Measurements from ENCODE around the gene UTP18. TPM values are rescaled to one million over a fixed set of nuclear protein-coding genes. Genes with fewer than 3 reads are reported as not detected.

The UTP18 gene
- total and polyA plus RNA-seq, 4 donors = 33.2 to 39.3 (median 38.1) TPM

GRCh38 chr17:51231999-51232398 is 28.3 kb upstream of the UTP18 start:
- Histone ChIP-seq H3K27ac (ENCODE audit: low read depth, low read length) (no peak overlapping the region), H3K27me3 (ENCODE audit: control insufficient read depth, insufficient read depth, low read length) (no peaks in the 10 kb centered on the region), H3K4me1 (ENCODE audit: control insufficient read depth, insufficient read depth, low read length) (no peaks in the 10 kb centered on the region), H3K36me3 (ENCODE audit: control insufficient read depth, insufficient read depth, low read length) (no peaks in the 10 kb centered on the region), H3K9me3 (ENCODE audit: control insufficient read depth, insufficient read depth, low read length) (no peaks in the 10 kb centered on the region), H3K4me3 (ENCODE audit: low read depth, low read length) (no peak overlapping the region)
- no peak for DNase-seq (ENCODE audit: low read depth in 4 of 6, low spot score in 6 of 6)
- no CpG with 5 or more reads among the region's 4 CpGs for WGBS (ENCODE audit: insufficient coverage)

- no CpG with 5 or more reads among the region's 6 CpGs for WGBS (ENCODE audit: insufficient coverage)
- no peaks in the 10 kb centered on the region for H3K9me3 ChIP-seq (ENCODE audit: control insufficient read depth, insufficient read depth, low read length)
- no peak overlapping the region for H3K27ac ChIP-seq (ENCODE audit: low read depth, low read length)
- DNase-seq (ENCODE audit: low read depth in 4 of 6, low spot score in 6 of 6) = no peak
- no peaks in the 10 kb centered on the region for H3K4me1 ChIP-seq (ENCODE audit: control insufficient read depth, insufficient read depth, low read length)
- no peaks in the 10 kb centered on the region for H3K27me3 ChIP-seq (ENCODE audit: control insufficient read depth, insufficient read depth, low read length)
- H3K4me3 ChIP-seq (ENCODE audit: low read depth, low read length) = no peak overlapping the region
- no peaks in the 10 kb centered on the region for H3K36me3 ChIP-seq (ENCODE audit: control insufficient read depth, insufficient read depth, low read length)
Measured at GRCh38 chr17:51234162-51234561, 26.2 kb upstream of the UTP18 start.

GRCh38 chr17:51238255-51238887 is 22.0 kb upstream of the UTP18 start:
- Histone ChIP-seq H3K36me3 (ENCODE audit: control insufficient read depth, insufficient read depth, low read length) (peaks cover 2% of the 10 kb centered on the region), H3K9me3 (ENCODE audit: control insufficient read depth, insufficient read depth, low read length) (no peaks in the 10 kb centered on the region), H3K27me3 (ENCODE audit: control insufficient read depth, insufficient read depth, low read length) (no peaks in the 10 kb centered on the region), H3K4me1 (ENCODE audit: control insufficient read depth, insufficient read depth, low read length) (no peaks in the 10 kb centered on the region), H3K27ac (ENCODE audit: low read depth, low read length) (no peak overlapping the region), H3K4me3 (ENCODE audit: low read depth, low read length) (no peak overlapping the region)
- 100% methylated on average over 3 of the region's 6 CpGs for WGBS (ENCODE audit: insufficient coverage)
- no peak for DNase-seq (ENCODE audit: low read depth in 4 of 6, low spot score in 6 of 6)

- no CpG with 5 or more reads among the region's 2 CpGs for WGBS (ENCODE audit: insufficient coverage)
- Histone ChIP-seq H3K27ac (ENCODE audit: low read depth, low read length) (no peak overlapping the region), H3K9me3 (ENCODE audit: control insufficient read depth, insufficient read depth, low read length) (no peaks in the 10 kb centered on the region), H3K4me1 (ENCODE audit: control insufficient read depth, insufficient read depth, low read length) (no peaks in the 10 kb centered on the region), H3K27me3 (ENCODE audit: control insufficient read depth, insufficient read depth, low read length) (no peaks in the 10 kb centered on the region), H3K4me3 (ENCODE audit: low read depth, low read length) (no peak overlapping the region), H3K36me3 (ENCODE audit: control insufficient read depth, insufficient read depth, low read length) (peaks cover 2% of the 10 kb centered on the region)
- DNase-seq (ENCODE audit: low read depth in 4 of 6, low spot score in 6 of 6) = no peak
Measured at GRCh38 chr17:51240275-51240674, 20.1 kb upstream of the UTP18 start.

GRCh38 chr17:51244041-51244440 is 16.3 kb upstream of the UTP18 start:
- Histone ChIP-seq H3K27ac (ENCODE audit: low read depth, low read length) (no peak overlapping the region), H3K27me3 (ENCODE audit: control insufficient read depth, insufficient read depth, low read length) (no peaks in the 10 kb centered on the region), H3K4me3 (ENCODE audit: low read depth, low read length) (no peak overlapping the region), H3K4me1 (ENCODE audit: control insufficient read depth, insufficient read depth, low read length) (no peaks in the 10 kb centered on the region), H3K36me3 (ENCODE audit: control insufficient read depth, insufficient read depth, low read length) (peaks cover 2% of the 10 kb centered on the region), H3K9me3 (ENCODE audit: control insufficient read depth, insufficient read depth, low read length) (no peaks in the 10 kb centered on the region)
- 91% methylated on average over 3 of the region's 4 CpGs for WGBS (ENCODE audit: insufficient coverage)
- no peak for DNase-seq (ENCODE audit: low read depth in 4 of 6, low spot score in 6 of 6)

- H3K9me3 ChIP-seq (ENCODE audit: control insufficient read depth, insufficient read depth, low read length) = no peaks in the 10 kb centered on the region
- no peaks in the 10 kb centered on the region for H3K27me3 ChIP-seq (ENCODE audit: control insufficient read depth, insufficient read depth, low read length)
- H3K4me1 ChIP-seq (ENCODE audit: control insufficient read depth, insufficient read depth, low read length) = no peaks in the 10 kb centered on the region
- no CpG with 5 or more reads among the region's 1 CpG for WGBS (ENCODE audit: insufficient coverage)
- peaks cover 2% of the 10 kb centered on the region for H3K36me3 ChIP-seq (ENCODE audit: control insufficient read depth, insufficient read depth, low read length)
- H3K27ac ChIP-seq (ENCODE audit: low read depth, low read length) = no peak overlapping the region
- no peak for DNase-seq (ENCODE audit: low read depth in 4 of 6, low spot score in 6 of 6)
- H3K4me3 ChIP-seq (ENCODE audit: low read depth, low read length) = no peak overlapping the region
Measured at GRCh38 chr17:51245535-51245934, 14.8 kb upstream of the UTP18 start.

GRCh38 chr17:51250314-51250840 is 10.0 kb upstream of the UTP18 start:
- H3K27me3 ChIP-seq (ENCODE audit: control insufficient read depth, insufficient read depth, low read length) = no peaks in the 10 kb centered on the region
- no peak for DNase-seq (ENCODE audit: low read depth in 4 of 6, low spot score in 6 of 6)
- no peaks in the 10 kb centered on the region for H3K4me1 ChIP-seq (ENCODE audit: control insufficient read depth, insufficient read depth, low read length)
- peaks cover 9% of the 10 kb centered on the region for H3K36me3 ChIP-seq (ENCODE audit: control insufficient read depth, insufficient read depth, low read length)
- H3K27ac ChIP-seq (ENCODE audit: low read depth, low read length) = no peak overlapping the region
- no peaks in the 10 kb centered on the region for H3K9me3 ChIP-seq (ENCODE audit: control insufficient read depth, insufficient read depth, low read length)
- no CpG with 5 or more reads among the region's 3 CpGs for WGBS (ENCODE audit: insufficient coverage)
- no peak overlapping the region for H3K4me3 ChIP-seq (ENCODE audit: low read depth, low read length)

GRCh38 chr17:51251010-51251409 is 9.3 kb upstream of the UTP18 start:
- DNase-seq (ENCODE audit: low read depth in 4 of 6, low spot score in 6 of 6) = no peak
- peaks cover 9% of the 10 kb centered on the region for H3K36me3 ChIP-seq (ENCODE audit: control insufficient read depth, insufficient read depth, low read length)
- H3K4me1 ChIP-seq (ENCODE audit: control insufficient read depth, insufficient read depth, low read length) = no peaks in the 10 kb centered on the region
- no peaks in the 10 kb centered on the region for H3K27me3 ChIP-seq (ENCODE audit: control insufficient read depth, insufficient read depth, low read length)
- H3K27ac ChIP-seq (ENCODE audit: low read depth, low read length) = no peak overlapping the region
- no peaks in the 10 kb centered on the region for H3K9me3 ChIP-seq (ENCODE audit: control insufficient read depth, insufficient read depth, low read length)
- no peak overlapping the region for H3K4me3 ChIP-seq (ENCODE audit: low read depth, low read length)

- Histone ChIP-seq H3K4me3 (ENCODE audit: low read depth, low read length) (no peak overlapping the region), H3K4me1 (ENCODE audit: control insufficient read depth, insufficient read depth, low read length) (peaks cover 9% of the 10 kb centered on the region), H3K36me3 (ENCODE audit: control insufficient read depth, insufficient read depth, low read length) (peaks cover 9% of the 10 kb centered on the region), H3K9me3 (ENCODE audit: control insufficient read depth, insufficient read depth, low read length) (no peaks in the 10 kb centered on the region), H3K27ac (ENCODE audit: low read depth, low read length) (no peak overlapping the region), H3K27me3 (ENCODE audit: control insufficient read depth, insufficient read depth, low read length) (no peaks in the 10 kb centered on the region)
- no peak for DNase-seq (ENCODE audit: low read depth in 4 of 6, low spot score in 6 of 6)
- 100% methylated on average over 2 of the region's 6 CpGs for WGBS (ENCODE audit: insufficient coverage)
Measured at GRCh38 chr17:51255673-51256072, 4.7 kb upstream of the UTP18 start.

GRCh38 chr17:51256101-51256500 is 4.2 kb upstream of the UTP18 start:
- H3K27me3 ChIP-seq (ENCODE audit: control insufficient read depth, insufficient read depth, low read length) = no peaks in the 10 kb centered on the region
- peaks cover 9% of the 10 kb centered on the region for H3K4me1 ChIP-seq (ENCODE audit: control insufficient read depth, insufficient read depth, low read length)
- no peak overlapping the region for H3K27ac ChIP-seq (ENCODE audit: low read depth, low read length)
- H3K4me3 ChIP-seq (ENCODE audit: low read depth, low read length) = no peak overlapping the region
- WGBS (ENCODE audit: insufficient coverage) = 100% methylated on average over 1 of the region's 3 CpGs
- no peaks in the 10 kb centered on the region for H3K9me3 ChIP-seq (ENCODE audit: control insufficient read depth, insufficient read depth, low read length)
- peaks cover 9% of the 10 kb centered on the region for H3K36me3 ChIP-seq (ENCODE audit: control insufficient read depth, insufficient read depth, low read length)
- DNase-seq (ENCODE audit: low read depth in 4 of 6, low spot score in 6 of 6) = no peak

All from spinal cord (tissue), 10 donors.